GM18870 (cell line): Measurements from ENCODE around the gene ISOC2.
A peak's percentile ranks its signal among the peaks of the same experiment; 100 is the strongest.
"Not testable (repeated sequence)": the region's sequence is repeated elsewhere in the genome, so short reads cannot be mapped to it uniquely, and the experiment has no call there.

ENCODE experiments used
- ATAC-seq: cut with Tn5 transposase; IDR thresholded peaks from one replicate; pipeline ENCODE4 v1.9.1; 2021; ENCODE audit warnings: moderate library complexity; ENCODE audit not compliant: unreplicated experiment

ISOC2 gene, protein sequence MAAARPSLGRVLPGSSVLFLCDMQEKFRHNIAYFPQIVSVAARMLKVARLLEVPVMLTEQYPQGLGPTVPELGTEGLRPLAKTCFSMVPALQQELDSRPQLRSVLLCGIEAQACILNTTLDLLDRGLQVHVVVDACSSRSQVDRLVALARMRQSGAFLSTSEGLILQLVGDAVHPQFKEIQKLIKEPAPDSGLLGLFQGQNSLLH

GRCh38 chr19:55461259-55461973 is at the start of gene ISOC2:
Gene ISOC2, minus strand, starts transcription at chr19:55461642. Its CDS starts 5,156 bp downstream, at chr19:55456486.
- peak; percentile 91 for ATAC-seq

GRCh38 chr19:55508120-55508519 is 46.7 kb upstream of the ISOC2 start:
- no peak for ATAC-seq

DNA sequence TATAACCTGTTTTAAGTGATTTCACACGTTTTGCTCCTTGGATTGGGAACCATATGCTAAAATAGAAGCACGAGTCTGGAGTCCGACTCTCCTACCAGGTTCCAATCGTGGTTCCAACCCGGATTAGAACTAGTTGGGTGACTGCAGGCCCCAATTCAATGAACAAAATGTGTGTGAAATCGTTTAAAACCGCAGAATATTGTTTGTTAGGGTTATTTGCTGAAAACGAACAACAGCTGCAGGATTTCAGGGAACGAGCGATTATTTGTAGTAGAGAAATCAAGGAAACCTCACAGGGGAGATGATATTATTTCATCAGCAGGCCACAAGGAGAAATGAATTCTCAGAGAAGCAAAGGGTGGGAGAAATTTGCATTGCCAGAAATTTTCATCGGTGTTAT is 43.5 kb upstream of the ISOC2 start:
- no peak for ATAC-seq

DNA sequence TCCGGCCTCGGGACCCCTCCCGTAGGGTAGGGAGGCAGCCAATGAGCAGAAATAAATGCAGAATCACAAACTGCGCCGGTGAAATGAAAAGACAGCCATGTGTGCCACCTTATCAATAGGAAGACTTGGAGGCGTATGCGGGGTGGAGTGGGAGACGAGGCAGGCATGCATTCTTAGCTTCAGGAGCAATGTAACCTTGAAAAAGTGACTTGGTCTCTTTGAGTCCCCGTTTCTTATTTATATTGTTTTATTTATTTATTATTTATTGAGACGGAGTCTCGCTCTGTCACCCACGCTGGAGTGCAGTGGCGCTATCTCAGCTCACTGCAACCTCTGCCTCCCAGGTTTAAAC is 42.8 kb upstream of the ISOC2 start:
- ATAC-seq: no peak

DNA sequence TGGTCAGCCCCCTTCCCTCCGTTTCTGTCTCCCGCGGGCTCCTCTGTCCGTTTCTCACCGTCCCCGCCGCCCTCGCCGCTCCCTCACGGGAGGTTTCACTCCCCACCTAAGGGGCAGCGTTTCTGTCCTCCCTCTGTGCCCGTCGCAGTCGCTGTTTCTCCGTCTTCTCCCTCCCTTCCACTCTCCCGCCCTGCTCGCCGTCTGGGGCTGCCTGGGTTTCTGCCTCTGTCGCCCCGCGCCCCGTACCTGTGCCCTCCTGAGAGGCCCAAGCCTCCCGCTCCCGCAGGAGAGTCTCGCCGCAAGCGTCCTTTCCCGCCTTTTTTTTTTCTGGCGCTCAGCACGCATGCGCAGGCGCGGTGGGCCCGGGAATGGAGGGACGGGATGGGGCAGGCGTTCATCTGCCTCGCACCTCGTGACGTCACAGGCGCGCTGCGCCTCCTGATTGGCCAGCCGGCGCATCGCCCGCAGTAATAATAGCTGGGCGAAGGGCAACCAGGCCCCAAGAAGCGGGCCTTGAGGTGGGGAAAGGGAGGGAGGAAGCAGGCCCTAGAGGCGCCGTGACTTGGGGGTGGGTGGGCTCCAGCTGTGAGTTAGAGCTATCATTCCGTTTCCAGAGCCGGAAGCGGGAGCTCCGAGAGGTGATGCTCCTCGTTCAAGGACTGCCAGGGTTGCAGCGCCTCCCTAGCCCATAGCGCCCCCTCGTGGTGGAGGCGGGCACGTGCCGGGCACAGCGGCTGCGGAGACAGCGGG is 42.2 kb upstream of the ISOC2 start:
- ATAC-seq: peak; percentile 84

DNA sequence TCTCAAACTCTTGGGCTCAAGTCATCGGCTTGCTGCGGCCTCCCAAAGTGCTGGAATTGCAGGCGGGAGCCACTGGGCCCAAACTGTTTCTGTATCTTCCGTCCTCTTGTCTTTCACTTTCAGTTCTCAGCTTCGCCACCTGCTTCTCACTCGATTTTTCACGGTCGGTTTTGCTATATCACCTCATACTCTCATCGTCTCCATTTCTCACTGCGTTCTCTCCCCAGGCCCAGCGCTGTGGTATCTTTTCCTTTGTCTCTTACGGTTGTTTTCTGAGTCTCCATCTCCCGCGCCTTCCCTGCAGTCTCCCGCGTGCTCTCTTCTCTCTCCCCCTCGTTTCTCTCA is 41.7 kb upstream of the ISOC2 start:
- no peak for ATAC-seq

GRCh38 chr19:55502197-55502952 is 40.9 kb upstream of the ISOC2 start:
- no peak for ATAC-seq

DNA sequence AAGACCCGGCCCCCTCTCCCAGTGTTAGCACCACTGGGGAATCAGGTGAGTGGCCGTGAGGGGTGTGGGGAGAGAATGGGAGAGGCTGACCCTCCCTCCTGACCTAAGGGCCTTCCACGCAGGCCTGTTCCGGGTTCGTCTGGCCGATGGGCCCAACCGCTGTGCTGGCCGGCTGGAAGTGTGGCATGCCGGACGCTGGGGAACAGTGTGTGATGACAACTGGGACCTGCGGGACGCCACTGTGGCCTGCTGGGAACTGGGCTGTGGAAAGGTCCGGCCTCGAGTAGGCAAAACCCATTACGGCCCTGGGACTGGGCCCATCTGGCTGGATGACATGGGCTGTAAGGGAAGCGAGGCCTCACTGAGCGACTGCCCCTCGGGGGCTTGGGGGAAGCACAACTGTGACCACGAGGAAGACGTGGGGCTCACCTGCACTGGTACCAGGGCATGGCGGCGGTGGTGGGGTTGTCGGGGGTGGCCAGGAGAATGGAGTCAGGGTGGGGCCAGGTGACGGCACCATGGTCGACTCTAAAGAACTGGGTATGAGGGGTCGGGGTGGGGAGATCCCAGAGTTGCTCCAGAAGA is 39.0 kb upstream of the ISOC2 start:
- ATAC-seq: no peak

- ATAC-seq: no peak
Observed at GRCh38 chr19:55498246-55498840, 36.9 kb upstream of the ISOC2 start.

DNA sequence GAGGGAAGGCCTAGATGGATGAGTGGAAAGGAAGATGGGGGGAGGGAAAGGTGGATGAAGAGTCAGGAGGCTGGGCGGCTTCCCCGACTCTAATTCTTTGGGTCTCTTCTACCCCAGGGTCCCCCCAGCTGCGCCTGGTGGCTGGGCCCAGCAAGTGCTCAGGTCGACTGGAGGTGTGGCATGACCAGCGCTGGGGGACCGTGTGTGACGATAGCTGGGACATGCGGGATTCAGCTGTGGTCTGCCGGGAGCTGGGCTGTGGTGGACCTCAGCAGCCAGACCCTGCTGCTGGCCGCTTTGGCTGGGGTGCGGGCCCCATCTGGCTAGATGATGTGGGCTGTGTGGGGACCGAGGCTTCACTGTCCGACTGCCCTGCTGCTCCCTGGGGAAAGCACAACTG is 36.3 kb upstream of the ISOC2 start:
- no peak for ATAC-seq

GRCh38 chr19:55496820-55497219 is 35.4 kb upstream of the ISOC2 start:
- not testable (repeated sequence) for ATAC-seq

GRCh38 chr19:55495646-55496349 is 34.4 kb upstream of the ISOC2 start:
- ATAC-seq: no peak

DNA sequence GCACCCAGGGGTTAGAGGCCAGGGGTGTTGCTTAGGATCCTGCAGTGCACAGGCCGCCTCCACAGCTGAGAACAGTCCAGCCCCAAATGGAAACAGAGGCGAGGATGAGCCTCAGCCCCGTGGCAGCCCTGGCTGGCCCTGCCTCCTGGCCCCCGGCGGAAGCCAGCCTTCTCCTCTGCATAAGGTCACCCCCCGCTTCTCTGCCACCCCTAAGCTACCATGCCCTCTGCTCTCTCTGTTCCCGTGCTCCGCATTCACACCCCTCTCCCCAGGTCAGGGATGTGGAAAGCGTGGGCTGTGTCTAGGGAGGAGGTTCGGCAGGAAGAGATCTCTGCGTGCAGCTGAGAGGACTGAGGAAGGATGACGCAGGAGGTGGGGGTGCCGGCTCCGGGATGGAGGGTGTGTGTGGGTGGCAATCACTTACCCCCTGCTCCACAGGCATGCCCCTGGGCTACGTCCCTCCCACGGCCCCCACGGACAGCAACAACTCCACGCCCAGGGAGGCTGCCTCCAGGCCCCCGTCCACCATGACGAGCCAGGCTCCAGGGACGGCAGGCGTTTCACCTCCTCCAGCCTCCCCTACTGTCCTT is 32.8 kb upstream of the ISOC2 start:
- no peak for ATAC-seq

GRCh38 chr19:55493645-55494171 is 32.3 kb upstream of the ISOC2 start:
- ATAC-seq: no peak

DNA sequence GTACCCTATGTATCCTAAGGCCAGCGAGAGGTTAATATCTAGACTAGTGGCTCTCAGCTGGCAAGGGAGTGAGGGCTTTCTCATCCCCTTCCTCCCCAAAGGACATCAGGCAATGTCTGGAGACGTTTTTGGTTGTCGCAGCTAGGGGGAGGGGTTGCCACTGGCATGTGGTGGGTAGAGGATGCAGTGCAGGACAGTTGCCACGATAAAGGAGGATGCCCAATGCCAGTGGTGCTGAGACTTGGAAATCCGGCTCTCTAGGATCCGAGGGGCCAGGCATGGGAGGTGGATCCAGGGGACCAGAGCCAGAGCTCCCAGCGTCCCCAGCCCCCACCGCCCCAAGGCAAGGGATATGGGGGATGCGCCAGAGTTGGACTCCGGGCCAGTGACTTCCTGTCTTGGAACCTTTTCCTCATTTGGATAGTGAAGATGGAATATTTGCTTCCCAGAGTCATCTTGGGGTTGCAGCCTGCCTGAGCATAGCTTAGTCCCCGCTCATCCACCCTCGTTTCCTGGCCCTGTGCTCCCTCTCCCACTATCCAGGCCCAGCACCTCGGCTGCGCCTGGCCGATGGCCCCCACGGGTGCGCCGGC is 31.7 kb upstream of the ISOC2 start:
- no peak for ATAC-seq

DNA sequence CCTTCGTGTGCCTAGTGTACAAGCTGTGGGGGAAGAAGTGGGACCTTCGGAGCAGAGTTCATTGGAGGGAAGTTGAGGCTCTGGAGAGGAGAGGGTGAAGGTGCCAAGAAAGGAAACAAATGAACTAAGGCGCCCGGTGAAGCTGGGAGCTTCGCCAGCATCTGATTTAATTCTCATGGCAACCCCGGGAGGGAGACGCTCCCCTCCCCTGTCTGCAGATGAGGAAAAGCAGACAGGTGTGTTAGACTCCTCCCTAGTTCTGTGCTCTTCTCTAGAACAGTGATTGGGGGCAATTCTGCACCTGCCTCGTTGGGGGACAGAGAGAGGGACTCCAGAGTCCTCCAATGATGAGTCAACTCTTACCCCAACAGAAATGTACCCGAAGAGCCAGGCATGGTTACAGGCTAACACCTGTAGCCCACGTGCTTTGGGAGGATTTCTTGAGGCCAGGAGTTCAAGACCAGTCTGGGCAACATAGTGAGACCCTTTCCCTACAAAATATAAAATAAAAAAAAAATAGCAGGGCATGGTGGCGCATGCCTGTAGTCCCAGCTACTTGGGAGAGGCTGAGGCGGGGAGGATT is 31.0 kb upstream of the ISOC2 start:
- no peak for ATAC-seq

DNA sequence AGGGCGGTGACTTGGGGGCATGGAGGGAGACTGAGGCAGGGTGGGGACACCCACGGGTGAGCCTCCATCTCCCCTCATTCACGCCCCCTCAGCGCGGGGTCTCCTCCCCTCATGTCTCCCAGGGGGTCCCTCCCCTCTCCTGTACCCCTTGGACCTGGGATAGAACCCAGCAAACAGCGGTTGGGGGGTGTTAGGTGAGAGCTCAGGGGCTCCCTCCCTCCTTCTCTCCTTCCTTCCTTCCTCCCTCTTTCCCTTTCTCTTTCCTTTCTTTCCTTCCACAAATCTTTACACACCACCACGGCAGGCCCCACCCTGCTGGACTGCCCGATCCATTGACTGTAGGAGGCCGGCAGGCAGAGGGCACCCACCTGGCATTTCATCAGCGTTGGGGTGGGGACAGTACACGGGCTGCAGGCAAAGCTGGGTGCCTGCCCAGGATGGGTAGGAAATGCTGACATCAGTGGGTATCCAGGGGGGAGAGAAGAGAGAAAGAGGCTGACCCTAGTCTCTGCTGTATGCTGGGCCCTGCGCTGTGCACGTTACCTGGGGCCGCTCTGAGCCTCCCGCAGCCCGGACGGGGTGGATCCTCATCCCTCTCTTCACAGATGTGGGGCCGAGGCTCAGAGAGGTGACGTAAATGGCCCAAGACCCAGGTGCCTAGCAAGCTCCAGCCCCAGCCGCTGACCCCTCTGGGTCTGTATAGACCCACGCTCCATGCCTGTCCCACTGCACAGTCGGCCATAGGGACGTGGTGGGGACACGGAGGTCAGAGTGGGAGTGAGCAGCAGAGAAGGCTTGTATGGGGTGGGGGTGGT is 30.3 kb upstream of the ISOC2 start:
- ATAC-seq: no peak
